Upper lobe of left lung (tissue), 4 donors: ENCODE results near the gene CCDC82.

Experiments
- CTCF ChIP-seq, 6 experiments: fragments of 450-650 bp in 4 of 6; fragments of 200-600 bp in 2 of 6; sonication (generic) in 2 of 6; IDR thresholded peaks; one replicate each; pipeline ENCODE4 v1.5.1; 2016 to 2019; ENCODE audit warnings: antibody characterized with exemption in 6 of 6
- POLR2A ChIP-seq, 4 donors: fragments of 450-650 bp; IDR thresholded peaks; one replicate each; pipeline ENCODE4 v1.5.1; 2016 to 2017; ENCODE audit warnings: antibody characterized with exemption in 4 of 4, mild to moderate bottlenecking in 2 of 4
- POLR2AphosphoS5 ChIP-seq, 2 donors: sonication (generic); formaldehyde crosslinking; IDR thresholded peaks; one replicate each; pipeline ENCODE4 v1.5.1; 2017; ENCODE audit warnings: antibody characterized with exemption in 2 of 2

- TF ChIP-seq CTCF (IDR thresholded peaks at IDR 0.05) (no peak), POLR2A (IDR thresholded peaks at IDR 0.05) (no peak), POLR2AphosphoS5 (IDR thresholded peaks at IDR 0.05) (no peak)
Observed at GRCh38 chr11:96358321-96358720, 31.4 kb downstream of the CCDC82 start.
